ENCODE results near the gene TMC2.
A peak's percentile ranks its signal among the peaks of the same experiment; 100 is the strongest.
"Not testable (repeated sequence)": the region's sequence is repeated elsewhere in the genome, so short reads cannot be mapped to it uniquely, and the experiment has no call there.

TMC2 gene

GRCh38 chr20:2526218-2526583 lies 10.2 kb upstream of the TMC2 start:
- DNase-seq = not testable (repeated sequence)

- DNase-seq = no peak
Observed at GRCh38 chr20:2527762-2528161, 8.6 kb upstream of the TMC2 start.

GRCh38 chr20:2528671-2529271 lies 7.6 kb upstream of the TMC2 start:
- DNase-seq = no peak

GRCh38 chr20:2533118-2533517 lies 3.3 kb upstream of the TMC2 start:
- no peak for DNase-seq

GRCh38 chr20:2535711-2536559 lies 438 bp upstream of the TMC2 start:
- no peak for DNase-seq

GRCh38 chr20:2537101-2537500 lies 728 bp downstream of the TMC2 start:
- no peak for DNase-seq

GRCh38 chr20:2538356-2538755 lies 2.0 kb downstream of the TMC2 start:
- no peak for DNase-seq

GRCh38 chr20:2538931-2539720 lies 2.8 kb downstream of the TMC2 start:
- no peak for DNase-seq

GRCh38 chr20:2541940-2542339 lies 5.6 kb downstream of the TMC2 start:
- DNase-seq = no peak

GRCh38 chr20:2542361-2542760 lies 6.0 kb downstream of the TMC2 start:
- no peak for DNase-seq

- DNase-seq = no peak
Observed at GRCh38 chr20:2544211-2544610, 7.8 kb downstream of the TMC2 start.

GRCh38 chr20:2545594-2545993 lies 9.2 kb downstream of the TMC2 start:
- no peak for DNase-seq

GRCh38 chr20:2557873-2558580 lies 21.7 kb downstream of the TMC2 start:
- peak in 1 of 4 experiments; percentile 2 for DNase-seq

- DNase-seq = no peak
Observed at GRCh38 chr20:2558581-2559278, 22.4 kb downstream of the TMC2 start.

- no peak for DNase-seq
Observed at GRCh38 chr20:2559279-2559626, 22.9 kb downstream of the TMC2 start.

- DNase-seq = no peak
Observed at GRCh38 chr20:2559651-2560050, 23.3 kb downstream of the TMC2 start.

GRCh38 chr20:2563116-2563515 lies 26.7 kb downstream of the TMC2 start:
- DNase-seq = no peak

- DNase-seq = no peak
Observed at GRCh38 chr20:2564406-2564805, 28.0 kb downstream of the TMC2 start.

GRCh38 chr20:2575682-2576081 lies 39.3 kb downstream of the TMC2 start:
- no peak for DNase-seq

- DNase-seq = no peak
Observed at GRCh38 chr20:2576317-2576727, 39.9 kb downstream of the TMC2 start.

GRCh38 chr20:2578475-2579192 lies 42.3 kb downstream of the TMC2 start:
- no peak for DNase-seq

GRCh38 chr20:2585811-2586210 lies 49.4 kb downstream of the TMC2 start:
- no peak for DNase-seq

Data from suppressor macrophage (primary cell).